Femur (tissue), 1 donor: Measurements from ENCODE around the gene RASAL2.
A peak's percentile ranks its signal among the peaks of the same experiment; 100 is the strongest.
"Not testable (repeated sequence)": the region's sequence is repeated elsewhere in the genome, so short reads cannot be mapped to it uniquely, and the experiment has no call there.

Experiments
- DNase-seq: peaks from one replicate; pipeline ENCODE4 v3.0.0-alpha.2; 2017

The RASAL2 gene

GRCh38 chr1:178168536-178168935 lies 74.6 kb downstream of the RASAL2 start:
- no peak for DNase-seq

DNA sequence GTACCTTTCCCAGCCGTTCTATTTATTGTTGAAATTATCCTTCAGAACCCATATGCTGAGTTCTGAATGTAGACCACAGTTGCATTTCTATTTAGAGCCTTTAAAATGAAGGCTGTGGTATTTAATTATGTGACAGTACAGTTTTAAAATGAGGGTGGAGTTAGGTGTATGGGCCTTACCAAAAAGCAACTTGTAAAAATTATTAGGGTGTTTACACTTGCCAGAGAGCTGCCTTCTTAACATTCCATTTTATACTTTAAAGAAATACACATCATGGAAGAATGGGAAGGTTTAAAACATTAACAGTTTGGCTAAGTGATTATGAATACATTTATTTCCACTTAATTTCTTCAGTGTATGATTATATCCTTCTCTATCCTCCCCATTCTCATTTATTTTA lies 75.7 kb downstream of the RASAL2 start:
- no peak for DNase-seq

DNA sequence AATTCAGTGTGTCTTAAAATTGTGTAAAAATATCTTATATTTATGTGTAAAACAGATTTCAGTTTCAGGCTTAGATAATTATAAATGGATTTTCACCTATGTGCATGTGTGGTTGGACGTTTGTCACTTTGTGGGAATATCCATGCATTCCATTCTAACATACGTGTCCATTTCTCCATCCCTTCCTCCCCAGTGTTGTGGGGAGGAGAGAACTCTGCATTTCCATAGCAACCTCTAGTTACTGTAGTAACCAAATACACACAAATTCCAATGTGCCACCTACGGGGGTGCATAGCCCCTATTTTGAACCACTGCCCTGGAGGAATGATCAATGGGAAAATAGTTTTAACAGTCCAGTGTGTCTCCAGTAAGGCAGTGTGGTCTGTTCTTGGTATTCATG lies 79.0 kb downstream of the RASAL2 start:
- no peak for DNase-seq

DNA sequence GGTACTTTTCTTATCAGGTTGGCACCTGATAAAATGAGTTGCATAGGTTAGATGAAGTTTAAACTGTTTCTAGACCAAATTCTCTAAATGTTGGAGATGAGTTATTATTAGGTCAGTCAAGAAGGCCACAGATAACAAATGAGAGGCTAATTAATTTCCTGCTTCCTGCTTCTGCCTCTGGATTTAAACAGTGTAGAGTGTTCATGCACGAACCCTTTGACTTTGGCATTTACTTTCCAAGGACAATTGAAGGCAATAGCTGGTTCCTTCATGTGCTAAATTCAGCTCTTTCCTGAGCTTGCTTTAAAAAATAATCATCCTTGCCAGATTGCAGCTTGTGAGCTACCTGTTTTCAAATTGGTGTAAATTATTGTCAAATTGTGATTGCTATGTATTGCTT lies 80.6 kb downstream of the RASAL2 start:
- no peak for DNase-seq

DNA sequence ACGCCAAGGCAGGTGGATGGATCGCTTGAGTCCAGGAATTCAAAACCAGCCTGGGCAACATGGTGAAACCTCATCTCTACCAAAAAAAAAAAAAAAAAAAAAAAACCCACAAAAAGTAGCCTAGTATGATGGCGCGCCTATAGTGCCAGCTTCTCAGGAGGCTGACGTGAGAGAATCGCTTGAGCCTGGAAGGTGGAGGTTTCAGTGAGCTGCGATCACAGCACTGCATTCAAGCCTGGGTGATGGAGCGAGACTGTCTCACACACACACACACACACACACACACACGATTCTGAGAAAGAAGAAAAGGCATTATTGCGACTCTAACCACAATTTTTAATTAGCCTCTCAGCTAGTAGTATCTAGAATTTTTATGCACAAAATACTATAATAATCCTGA lies 86.5 kb downstream of the RASAL2 start:
- no peak for DNase-seq

GRCh38 chr1:178183796-178184195 lies 89.9 kb downstream of the RASAL2 start:
- no peak for DNase-seq

GRCh38 chr1:178188306-178188705 lies 94.4 kb downstream of the RASAL2 start:
- no peak for DNase-seq

- no peak for DNase-seq
These were observed 95.9 kb downstream of the RASAL2 start for GRCh38 chr1:178189814-178190213.

DNA sequence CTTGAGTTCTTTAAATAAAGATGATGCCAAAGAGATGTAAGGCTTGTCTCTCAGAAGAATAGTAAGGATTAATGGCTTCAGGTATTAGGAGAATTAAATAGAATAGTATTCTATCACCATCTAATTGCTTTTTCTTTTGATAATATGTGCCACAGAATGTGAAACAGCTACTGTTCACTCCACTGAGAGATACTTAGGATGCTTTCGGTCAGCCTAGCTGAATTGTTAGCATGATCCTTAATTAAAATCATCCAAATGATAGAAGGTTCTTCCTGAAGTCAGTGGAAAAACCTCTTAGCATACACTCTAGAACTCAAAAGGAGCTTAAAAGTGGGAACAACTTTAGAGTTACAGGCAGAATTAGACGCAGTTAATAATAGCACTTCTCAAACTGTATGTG lies 97.0 kb downstream of the RASAL2 start:
- no peak for DNase-seq

DNA sequence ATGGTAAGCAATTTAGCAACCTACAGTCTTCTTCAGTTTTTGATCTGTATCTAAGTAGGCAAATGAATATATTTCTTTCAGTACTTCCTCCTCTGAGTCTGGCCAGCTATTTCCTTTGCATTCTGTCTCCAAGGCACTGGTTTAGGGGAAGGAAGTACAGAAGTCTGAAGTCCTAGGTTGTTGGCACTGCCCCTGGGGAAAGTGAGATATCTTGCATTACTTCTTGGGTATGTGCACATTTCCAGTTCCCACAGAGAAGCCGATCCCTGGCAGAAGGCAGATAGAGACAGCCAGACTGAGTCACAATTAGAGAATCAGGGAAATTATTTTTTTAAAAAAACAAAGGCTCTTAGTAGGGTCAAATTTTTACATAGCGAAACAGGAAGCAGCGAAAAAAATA lies 98.8 kb downstream of the RASAL2 start:
- DNase-seq: peak; percentile 29

- no peak for DNase-seq
These were observed 102.7 kb downstream of the RASAL2 start for GRCh38 chr1:178196631-178197030.

GRCh38 chr1:178202095-178202494 lies 108.2 kb downstream of the RASAL2 start:
- not testable (repeated sequence) for DNase-seq

DNA sequence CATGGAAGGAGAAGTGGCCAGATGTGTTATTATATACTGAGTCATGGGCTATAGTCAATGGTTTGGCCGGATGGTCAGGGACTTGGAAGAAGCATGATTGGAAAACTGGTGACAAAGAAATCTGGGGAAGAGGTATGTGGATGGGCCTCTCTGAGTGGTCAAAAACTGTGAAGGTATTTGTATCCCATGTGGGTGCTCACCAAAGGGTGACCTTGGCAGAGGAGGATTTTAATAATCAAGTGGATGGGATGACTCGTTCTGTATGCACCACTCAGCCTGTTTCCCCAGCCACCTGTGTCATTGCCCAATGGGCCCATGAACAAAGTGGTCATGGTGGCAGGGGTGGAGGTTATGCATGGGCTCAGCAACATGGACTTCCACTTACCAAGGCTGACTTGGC lies 108.6 kb downstream of the RASAL2 start:
- not testable (repeated sequence) for DNase-seq

- DNase-seq: not testable (repeated sequence)
These were observed 114.5 kb downstream of the RASAL2 start for GRCh38 chr1:178208269-178208856.

DNA sequence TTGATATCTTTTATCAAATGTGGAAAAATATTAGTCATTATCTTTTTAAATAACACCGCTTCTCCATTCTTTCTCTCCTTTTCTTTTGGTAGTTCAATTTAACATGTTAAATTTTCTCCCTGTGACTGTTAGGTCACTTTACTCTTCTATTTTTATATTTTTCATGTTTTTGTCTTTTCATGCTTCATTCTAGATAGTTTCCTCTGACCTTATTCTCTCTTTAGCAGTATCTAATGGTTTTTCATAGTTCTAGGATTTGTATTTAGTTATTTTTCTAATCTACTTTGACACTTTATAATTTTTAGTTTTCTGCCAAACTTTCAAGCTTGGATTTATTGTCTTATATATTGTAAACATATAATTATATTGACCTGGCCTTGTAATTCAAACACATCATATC lies 116.0 kb downstream of the RASAL2 start:
- no peak for DNase-seq

- DNase-seq: no peak
These were observed 124.6 kb downstream of the RASAL2 start for GRCh38 chr1:178218550-178218949.

DNA sequence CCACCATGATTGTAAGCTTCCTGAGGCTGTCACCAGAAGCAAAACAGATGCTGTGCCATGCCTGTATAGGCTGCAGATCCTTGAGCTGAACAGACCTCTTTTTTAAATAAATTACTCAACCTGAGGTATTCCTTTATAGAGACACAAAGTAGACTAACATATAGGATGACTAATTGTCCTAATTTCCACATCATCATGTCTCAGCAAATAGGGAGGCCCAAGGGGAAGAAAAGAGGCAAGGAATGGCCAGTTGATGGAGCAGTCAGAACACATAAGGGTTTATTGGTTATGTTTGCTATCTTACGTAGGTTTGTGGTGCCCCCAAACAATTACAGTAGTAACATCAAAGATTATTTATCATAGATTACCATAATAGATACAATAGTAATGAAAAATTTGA lies 126.2 kb downstream of the RASAL2 start:
- DNase-seq: no peak

GRCh38 chr1:178223289-178223688 lies 129.4 kb downstream of the RASAL2 start:
- DNase-seq: no peak

DNA sequence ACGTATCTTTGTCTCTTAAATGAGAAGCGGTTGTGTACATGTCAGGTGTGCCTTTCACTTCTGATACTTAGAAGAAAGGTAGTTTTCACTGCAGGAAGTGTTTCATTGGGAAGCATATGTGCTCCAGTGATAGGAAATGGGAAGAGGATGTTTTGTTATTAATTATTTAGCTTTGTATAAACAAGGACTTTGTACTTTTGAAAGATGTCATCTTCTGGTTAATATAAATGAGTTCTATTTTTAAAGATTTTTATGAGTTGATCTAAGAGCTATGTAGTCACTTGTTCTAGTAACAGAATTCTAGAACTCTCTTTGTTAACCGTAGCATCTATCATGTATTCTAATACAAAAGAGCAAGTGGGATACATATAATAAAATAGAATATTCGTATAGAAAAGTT lies 130.5 kb downstream of the RASAL2 start:
- DNase-seq: no peak

DNA sequence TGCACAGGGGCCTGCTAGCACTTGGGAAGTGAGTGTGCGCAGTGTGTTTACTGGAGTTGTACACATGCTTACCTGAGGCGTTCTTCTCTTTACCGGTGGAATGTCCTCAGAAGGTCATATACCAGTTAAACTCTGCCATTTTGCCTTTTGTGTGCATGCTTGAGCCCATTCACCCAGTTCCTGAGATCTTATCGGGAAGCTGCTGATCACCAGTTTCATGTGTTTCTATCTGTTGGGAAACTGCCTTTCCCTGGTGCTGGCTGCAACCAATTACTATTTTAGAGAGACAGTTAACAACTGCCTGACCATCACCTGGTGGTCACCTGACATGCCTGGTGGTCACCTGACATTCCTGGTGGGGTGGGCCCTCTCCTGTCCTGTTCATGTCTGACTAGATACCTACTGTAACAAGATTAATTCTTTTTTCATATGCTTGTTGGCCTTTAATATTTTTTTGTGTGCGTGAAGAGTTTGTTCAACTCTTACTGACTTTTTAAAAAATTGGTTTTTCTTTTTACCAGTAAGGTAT lies 137.0 kb downstream of the RASAL2 start:
- no peak for DNase-seq

DNA sequence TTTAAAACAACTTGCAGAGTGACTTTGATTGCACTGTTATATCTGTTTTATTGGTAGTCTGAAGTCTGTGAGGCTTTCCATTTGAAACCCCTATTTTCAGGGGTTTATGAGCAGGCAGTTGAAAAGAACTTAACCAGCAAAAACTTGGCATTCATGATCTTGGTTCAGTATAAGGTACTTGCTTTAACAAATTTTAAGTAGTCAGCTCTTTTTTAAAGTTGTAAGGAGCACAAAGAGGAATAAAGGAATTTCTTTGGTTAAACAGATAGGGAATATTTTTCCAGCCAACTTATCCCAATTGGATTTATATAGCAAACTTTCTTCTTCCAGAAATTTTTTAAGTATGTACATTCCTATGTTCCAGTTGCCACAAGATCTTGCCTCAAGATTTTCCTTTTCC lies 138.2 kb downstream of the RASAL2 start:
- no peak for DNase-seq

DNA sequence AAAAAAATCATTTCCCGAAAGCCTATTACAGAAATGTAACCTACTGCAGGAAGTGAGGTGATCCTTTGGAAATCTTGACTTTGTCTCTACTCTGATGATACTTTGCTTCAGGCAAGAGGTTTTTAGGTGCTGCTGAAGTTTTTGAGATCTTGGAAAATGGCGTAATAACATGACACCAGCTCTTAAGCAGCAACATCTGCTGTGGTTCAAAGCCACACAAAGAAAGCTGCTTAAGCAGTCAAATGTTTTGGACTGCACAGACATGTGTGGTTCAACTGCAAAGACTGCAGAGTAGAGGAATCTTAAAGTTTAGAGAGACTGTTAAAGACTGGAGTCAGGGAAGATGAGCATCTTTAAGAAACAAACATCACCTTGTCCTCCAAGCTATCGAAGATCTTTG lies 139.0 kb downstream of the RASAL2 start:
- DNase-seq: no peak

DNA sequence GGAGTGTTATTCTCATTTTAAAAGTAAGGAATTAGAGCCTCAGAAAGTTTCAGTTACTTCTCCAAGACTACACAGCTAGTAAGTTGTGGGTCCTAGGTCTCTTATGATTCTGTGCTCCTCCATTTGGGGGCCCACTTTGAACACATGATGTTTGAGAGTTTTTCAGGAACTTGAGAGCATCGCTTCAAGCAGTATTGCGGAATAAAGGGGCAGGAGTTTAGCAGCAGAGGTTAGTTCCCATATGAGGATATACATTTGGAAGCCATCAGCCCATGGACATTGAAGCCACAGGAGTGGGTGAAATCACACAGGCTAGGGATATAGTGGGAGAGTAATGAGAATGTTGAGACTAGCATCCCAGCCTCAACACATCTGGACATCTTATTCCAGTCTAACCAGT lies 143.2 kb downstream of the RASAL2 start:
- no peak for DNase-seq

DNA sequence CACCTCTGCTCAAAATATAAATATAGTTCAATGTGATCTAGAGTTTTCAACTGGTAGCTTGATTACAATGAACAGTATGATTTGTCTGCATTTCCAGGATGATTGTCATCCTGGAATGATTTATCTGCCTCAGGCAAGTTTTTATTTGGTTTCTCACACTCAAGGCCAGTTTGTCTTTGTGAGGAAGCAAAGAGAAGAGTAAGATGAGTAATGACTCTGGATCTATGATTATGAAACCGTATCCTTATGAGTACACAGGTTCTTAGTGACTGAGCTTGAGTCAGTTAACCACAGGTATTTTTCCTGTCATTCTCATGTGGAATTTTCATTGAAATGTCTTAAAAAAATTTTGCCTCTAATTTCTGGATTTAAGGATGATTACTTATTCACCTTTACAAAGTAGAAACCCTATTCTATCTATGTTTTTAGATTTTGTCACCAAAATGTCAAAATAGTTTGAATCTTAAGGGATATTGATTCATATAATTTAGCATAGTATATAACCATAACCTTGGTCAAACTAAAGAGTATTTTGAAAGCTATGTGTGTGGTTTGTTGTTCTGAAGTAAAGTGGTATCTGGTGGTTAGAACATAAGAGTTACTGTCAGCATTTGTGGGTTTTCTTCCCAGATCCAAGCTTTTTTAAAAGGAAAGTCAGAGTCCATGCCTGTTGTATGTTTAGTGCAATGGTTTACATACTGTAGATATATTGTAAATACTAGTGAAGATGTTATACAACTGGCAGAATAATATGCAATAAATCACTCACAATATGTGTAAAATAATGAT lies 145.0 kb downstream of the RASAL2 start:
- DNase-seq: no peak

- no peak for DNase-seq
These were observed 147.2 kb downstream of the RASAL2 start for GRCh38 chr1:178241057-178241456.
